ENCODE measurements around the gene DBET.
"Not testable (repeated sequence)": the region's sequence is repeated elsewhere in the genome, so short reads cannot be mapped to it uniquely, and the experiment has no call there.

The DBET gene

GRCh38 chr4:190049378-190050239 lies 14.7 kb upstream of the DBET start:
- FAIRE-seq: peak; percentile 73

GRCh38 chr4:190058997-190059396 lies 5.3 kb upstream of the DBET start:
- not testable (repeated sequence) for FAIRE-seq

GRCh38 chr4:190064805-190065204 lies 503 bp downstream of the DBET start:
- FAIRE-seq: not testable (repeated sequence)

GRCh38 chr4:190068351-190068750 lies 4.0 kb downstream of the DBET start:
- not testable (repeated sequence) for FAIRE-seq

- FAIRE-seq: not testable (repeated sequence)
Observed at GRCh38 chr4:190093052-190093451, 28.8 kb downstream of the DBET start.

- FAIRE-seq: not testable (repeated sequence)
Observed at GRCh38 chr4:190094031-190094430, 29.7 kb downstream of the DBET start.

GRCh38 chr4:190095335-190095734 lies 31.0 kb downstream of the DBET start:
- FAIRE-seq: not testable (repeated sequence)

GRCh38 chr4:190099605-190100004 lies 35.3 kb downstream of the DBET start:
- not testable (repeated sequence) for FAIRE-seq

- not testable (repeated sequence) for FAIRE-seq
Observed at GRCh38 chr4:190101525-190101924, 37.2 kb downstream of the DBET start.

GRCh38 chr4:190106191-190106590 lies 41.9 kb downstream of the DBET start:
- FAIRE-seq: not testable (repeated sequence)

GRCh38 chr4:190106611-190107480 lies 42.5 kb downstream of the DBET start:
- not testable (repeated sequence) for FAIRE-seq

GRCh38 chr4:190107766-190108485 lies 43.6 kb downstream of the DBET start:
- not testable (repeated sequence) for FAIRE-seq

GRCh38 chr4:190108756-190109155 lies 44.5 kb downstream of the DBET start:
- FAIRE-seq: not testable (repeated sequence)

GRCh38 chr4:190109390-190110011 lies 45.2 kb downstream of the DBET start:
- not testable (repeated sequence) for FAIRE-seq

GRCh38 chr4:190110033-190110432 lies 45.7 kb downstream of the DBET start:
- FAIRE-seq: not testable (repeated sequence)

- FAIRE-seq: not testable (repeated sequence)
Observed at GRCh38 chr4:190110570-190111295, 46.4 kb downstream of the DBET start.

GRCh38 chr4:190112879-190113278 lies 48.6 kb downstream of the DBET start:
- FAIRE-seq: not testable (repeated sequence)

- not testable (repeated sequence) for FAIRE-seq
Observed at GRCh38 chr4:190114991-190115390, 50.7 kb downstream of the DBET start.

Measured in G401.6 (cell line).